GM12892 (cell line): Measurements from ENCODE around the gene VSTM4.

Experiments
- POLR2A ChIP-seq: IDR thresholded peaks from 2 replicates; pipeline ENCODE4 v1.6.1; 2011; ENCODE audit warnings: low read depth, low read length, control low read depth
- POLR2AphosphoS5 ChIP-seq: IDR thresholded peaks from 2 replicates; pipeline ENCODE4 v1.6.1; 2011; ENCODE audit warnings: low read depth, low read length, control low read depth

DNA sequence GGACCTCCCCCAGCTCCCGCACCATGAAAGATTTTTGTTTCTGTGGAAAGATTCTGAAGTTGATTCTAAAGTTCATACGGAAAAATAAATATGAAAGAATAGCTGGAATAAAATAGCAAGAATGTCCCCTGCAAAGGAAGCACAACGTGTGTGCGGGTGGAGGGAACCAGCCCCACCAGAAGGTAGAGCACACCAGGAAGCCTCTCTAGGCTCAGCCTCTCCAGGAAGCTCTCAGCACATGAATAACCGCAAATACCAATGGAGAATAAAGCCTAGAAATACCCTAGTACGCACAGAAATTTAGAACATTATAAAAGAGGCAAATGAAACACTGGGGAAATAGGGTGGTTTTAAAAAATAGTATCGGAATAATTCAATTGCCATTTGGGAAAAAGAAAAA lies 43.1 kb upstream of the VSTM4 start:
- TF ChIP-seq POLR2A: no peak
- no peak for TF ChIP-seq POLR2AphosphoS5
